PC-3 (cell line): Measurements from ENCODE around the gene LIMS4. TPM values are rescaled to one million over a fixed set of nuclear protein-coding genes. Genes with fewer than 3 reads are reported as not detected.
"Not testable (repeated sequence)": the region's sequence is repeated elsewhere in the genome, so short reads cannot be mapped to it uniquely, and the experiment has no call there.

ENCODE experiments used
- ATAC-seq: fragments of 200-7000 bp; cut with Tn5 transposase; 2 replicates; pipeline ENCODE4 v1.9.1; 2020; ENCODE audit warnings: mild to moderate bottlenecking, moderate library complexity
- Bru-seq: library from RNA; stranded (reverse); fragments of 400-500 nt; gene quantifications from one replicate; lab custom pipeline; 2021; lab: Mats Ljungman, UMichigan
- BruChase-seq, 2 experiments: library from RNA; stranded (reverse); fragments of 400-500 nt; gene quantifications; one replicate each; lab custom pipeline; 2021; lab: Mats Ljungman, UMichigan
- BruUV-seq: library from RNA; stranded (reverse); fragments of 400-500 nt; replicated peaks from 2 replicates; lab custom pipeline; 2021; lab: Mats Ljungman, UMichigan
- CTCF ChIA-PET: fragments of 300-600 bp; sonication (Branson Sonifier 250); formaldehyde crosslinking; loops from one replicate; lab custom pipeline; 2022; ENCODE audit warnings: antibody characterized with exemption; lab: Charles Lee
- POLR2A ChIA-PET: fragments of 300-600 bp; sonication (Branson Sonifier 250); formaldehyde crosslinking; loops from one replicate; lab custom pipeline; 2022; ENCODE audit warnings: antibody characterized with exemption; ENCODE audit not compliant: unreplicated experiment; lab: Charles Lee
- DNase-seq: peaks from one replicate; pipeline ENCODE4 v3.0.0-alpha.2; 2015
- H2AFZ ChIP-seq: fragments of 300-600 bp; sonication (generic); 2 replicates; pipeline ENCODE4 v1.6.0; 2016; ENCODE audit warnings: antibody characterized with exemption, low read length
- H3F3A ChIP-seq: fragments of 300-600 bp; sonication (generic); one replicate; pipeline ENCODE4 v1.6.0; 2017; ENCODE audit warnings: antibody characterized with exemption, low read length, control low read depth, mild to moderate bottlenecking; ENCODE audit not compliant: unreplicated experiment
- H3K27ac ChIP-seq: fragments of 300-600 bp; sonication (generic); 2 replicates; pipeline ENCODE4 v1.5.1; 2016; ENCODE audit warnings: mild to moderate bottlenecking, low read length
- H3K27me3 ChIP-seq: fragments of 300-600 bp; sonication (generic); 2 replicates; pipeline ENCODE4 v1.6.1; 2016; ENCODE audit warnings: low read length, mixed read lengths
- H3K36me3 ChIP-seq: fragments of 300-600 bp; sonication (generic); 2 replicates; pipeline ENCODE4 v1.6.1; 2016; ENCODE audit warnings: low read depth, mixed run types, low read length, mixed read lengths
- H3K4me1 ChIP-seq: fragments of 300-600 bp; sonication (generic); 2 replicates; pipeline ENCODE4 v1.5.1; 2016; ENCODE audit warnings: low read length; ENCODE audit not compliant: insufficient read depth
- H3K4me2 ChIP-seq: fragments of 300-600 bp; sonication (generic); 2 replicates; pipeline ENCODE4 v1.6.0; 2016; ENCODE audit warnings: low read length
- H3K4me3 ChIP-seq: fragments of 300-600 bp; sonication (generic); 2 replicates; pipeline ENCODE4 v1.5.1; 2016; ENCODE audit warnings: mild to moderate bottlenecking, low read length, mixed read lengths
- H3K79me2 ChIP-seq: fragments of 300-600 bp; sonication (generic); 2 replicates; pipeline ENCODE4 v1.6.1; 2017; ENCODE audit warnings: low read length, mixed read lengths
- H3K9ac ChIP-seq: fragments of 300-600 bp; sonication (generic); 2 replicates; pipeline ENCODE4 v1.6.0; 2016; ENCODE audit warnings: mild to moderate bottlenecking, low read length
- H3K9me2 ChIP-seq: fragments of 300-600 bp; sonication (generic); replicated peaks from 2 replicates; pipeline ENCODE4 v1.6.1; 2016; ENCODE audit warnings: mixed run types, low read length, mixed read lengths
- H3K9me3 ChIP-seq: fragments of 300-600 bp; sonication (generic); 2 replicates; pipeline ENCODE4 v1.6.1; 2016; ENCODE audit warnings: low read length, mixed read lengths
- H4K20me1 ChIP-seq: fragments of 300-600 bp; sonication (generic); 2 replicates; pipeline ENCODE4 v1.6.1; 2016; ENCODE audit warnings: low read length, mixed read lengths
- intact Hi-C: fragments of 100-400 bp; cut with micrococcal nuclease; formaldehyde crosslinking; loops from 2 replicates; pipeline ENCODE4 v1.9.0; 2023
- long read RNA-seq: library from polyadenylated mRNA; unstranded; transcript quantifications from one replicate; pipeline ENCODE4 v2.0.0, GENCODE V29; 2021; ENCODE audit not compliant: unreplicated experiment
- total RNA-seq: library from RNA; depleted of rRNA; stranded (reverse); fragments of >200 nt; gene quantifications from 2 replicates; pipeline ENCODE4 v1.2.3, GENCODE V29; 2014; rRNA removed

Gene LIMS4, protein sequence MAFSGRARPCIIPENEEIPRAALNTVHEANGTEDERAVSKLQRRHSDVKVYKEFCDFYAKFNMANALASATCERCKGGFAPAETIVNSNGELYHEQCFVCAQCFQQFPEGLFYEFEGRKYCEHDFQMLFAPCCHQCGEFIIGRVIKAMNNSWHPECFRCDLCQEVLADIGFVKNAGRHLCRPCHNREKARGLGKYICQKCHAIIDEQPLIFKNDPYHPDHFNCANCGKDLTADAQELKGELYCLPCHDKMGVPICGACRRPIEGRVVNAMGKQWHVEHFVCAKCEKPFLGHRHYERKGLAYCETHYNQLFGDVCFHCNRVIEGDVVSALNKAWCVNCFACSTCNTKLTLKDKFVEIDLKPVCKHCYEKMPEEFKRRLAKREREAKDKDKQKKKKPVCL
- total RNA-seq (0.33 TPM in 1 of 2 replicates, not detected in the other), Bru-seq, nascent RNA (not detected), BruChase-seq, experiment 1, labeled RNA remaining after a 6-hour chase (not detected), BruChase-seq, experiment 2, labeled RNA remaining after a 2-hour chase (not detected)
- long read RNA-seq = 0 reads

DNA sequence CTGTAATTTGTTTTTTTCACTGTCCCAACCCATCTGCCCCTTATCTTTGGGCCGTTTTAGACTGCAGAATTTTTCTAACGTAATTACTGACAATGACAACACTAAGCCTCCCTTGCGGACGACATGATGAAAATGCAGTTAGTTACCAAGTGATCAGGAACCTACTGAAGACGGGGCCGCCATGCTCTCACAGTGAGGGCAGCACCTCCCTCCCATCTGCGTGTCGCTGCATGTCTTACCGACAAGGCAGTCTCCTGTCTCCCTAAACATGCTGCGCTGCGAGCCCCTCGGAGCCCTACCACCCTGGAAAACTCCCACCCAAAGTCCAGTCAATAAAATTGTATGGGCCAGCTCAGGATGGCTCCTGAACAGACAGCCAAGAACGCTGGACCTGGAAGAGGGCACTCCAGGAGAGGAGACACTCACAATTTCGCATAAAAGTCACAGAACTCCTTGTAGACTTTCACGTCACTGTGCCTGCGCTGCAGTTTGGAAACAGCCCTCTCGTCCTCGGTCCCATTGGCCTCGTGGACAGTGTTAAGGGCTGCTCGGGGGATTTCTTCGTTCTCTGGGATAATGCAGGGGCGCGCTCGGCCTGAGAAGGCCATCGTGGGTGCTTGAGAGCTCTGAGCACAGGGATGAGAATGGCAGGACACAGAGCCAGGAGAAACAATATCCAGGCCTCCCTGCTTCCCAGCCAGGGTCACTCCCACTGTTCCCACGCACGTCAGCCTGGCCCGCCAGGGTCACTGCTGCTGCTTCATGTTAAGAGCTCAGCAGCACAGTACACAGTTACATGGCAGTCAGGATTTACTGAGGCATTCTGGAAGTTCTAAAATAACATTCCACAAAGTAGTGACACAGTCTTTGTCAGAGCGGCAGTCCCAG, at the start of gene LIMS4:
Gene LIMS4 (minus strand): TSS at position 646 of the 888 bp plus-strand sequence. CDS start 38 bp downstream, at position 608.
- H3K27ac ChIP-seq, POLR2A ChIA-PET, H3F3A ChIP-seq, H3K27me3 ChIP-seq, DNase-seq, H3K9me3 ChIP-seq, H4K20me1 ChIP-seq, H3K9ac ChIP-seq, H3K9me2 ChIP-seq, ATAC-seq, H3K4me1 ChIP-seq, CTCF ChIA-PET, intact Hi-C loops, H3K4me2 ChIP-seq, H3K79me2 ChIP-seq, H2AFZ ChIP-seq, BruUV-seq, H3K36me3 ChIP-seq, H3K4me3 ChIP-seq: not testable (repeated sequence)

GRCh38 chr2:110499755-110500377, 27.2 kb upstream of the LIMS4 start:
- H3K36me3 ChIP-seq, H3K79me2 ChIP-seq, H2AFZ ChIP-seq, H3K4me3 ChIP-seq, H3K9me3 ChIP-seq, H3K4me1 ChIP-seq, H3K27me3 ChIP-seq, DNase-seq, H3F3A ChIP-seq, H3K9me2 ChIP-seq, H4K20me1 ChIP-seq, H3K27ac ChIP-seq, H3K9ac ChIP-seq, BruUV-seq, H3K4me2 ChIP-seq, CTCF ChIA-PET, intact Hi-C loops, POLR2A ChIA-PET: not testable (repeated sequence)
- ATAC-seq = peak; percentile 82

GRCh38 chr2:110496027-110496426, 23.4 kb upstream of the LIMS4 start:
- DNase-seq, H3F3A ChIP-seq, H3K4me3 ChIP-seq, H3K27ac ChIP-seq, intact Hi-C loops, H2AFZ ChIP-seq, BruUV-seq, H3K9me2 ChIP-seq, POLR2A ChIA-PET, ATAC-seq, H3K36me3 ChIP-seq, H3K4me2 ChIP-seq, H3K79me2 ChIP-seq, H4K20me1 ChIP-seq, H3K9ac ChIP-seq, H3K27me3 ChIP-seq, H3K9me3 ChIP-seq, CTCF ChIA-PET, H3K4me1 ChIP-seq: not testable (repeated sequence)

DNA sequence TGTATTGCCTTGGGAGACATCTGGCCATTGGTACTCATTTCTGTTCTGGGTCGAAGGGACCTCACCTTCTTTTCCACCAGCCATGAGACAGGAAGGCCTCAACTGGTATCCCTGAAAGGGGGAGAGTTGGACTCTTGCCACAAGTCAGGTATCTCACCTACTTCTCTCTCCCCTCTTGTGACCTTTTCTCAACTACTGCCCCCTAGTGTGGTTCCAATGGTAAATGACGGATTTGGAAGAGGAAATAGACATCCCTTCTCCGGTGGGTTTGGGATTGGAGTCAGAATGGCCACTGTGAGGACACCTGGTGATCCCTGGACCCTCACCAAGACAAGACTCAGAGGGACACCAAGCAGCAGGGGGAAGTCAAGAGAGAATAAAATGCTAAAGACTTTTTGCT, 21.9 kb upstream of the LIMS4 start:
- H3K79me2 ChIP-seq, H3K9ac ChIP-seq, DNase-seq, H3K4me2 ChIP-seq, H2AFZ ChIP-seq, CTCF ChIA-PET, H3K9me2 ChIP-seq, H3K4me1 ChIP-seq, H3K9me3 ChIP-seq, POLR2A ChIA-PET, H3K27ac ChIP-seq, H4K20me1 ChIP-seq, H3F3A ChIP-seq, ATAC-seq, H3K36me3 ChIP-seq, intact Hi-C loops, BruUV-seq, H3K27me3 ChIP-seq, H3K4me3 ChIP-seq: not testable (repeated sequence)

GRCh38 chr2:110488991-110489390, 16.4 kb upstream of the LIMS4 start:
- CTCF ChIA-PET, POLR2A ChIA-PET, H3K27ac ChIP-seq, H3K79me2 ChIP-seq, H3K9me3 ChIP-seq, BruUV-seq, H2AFZ ChIP-seq, H3K4me3 ChIP-seq, DNase-seq, H3K9me2 ChIP-seq, intact Hi-C loops, H3K4me2 ChIP-seq, H3K9ac ChIP-seq, H3K36me3 ChIP-seq, H3F3A ChIP-seq, H3K27me3 ChIP-seq, ATAC-seq, H4K20me1 ChIP-seq, H3K4me1 ChIP-seq: not testable (repeated sequence)

GRCh38 chr2:110482697-110483096, 10.1 kb upstream of the LIMS4 start:
- BruUV-seq, H3F3A ChIP-seq, H3K36me3 ChIP-seq, H3K4me2 ChIP-seq, H3K9me3 ChIP-seq, CTCF ChIA-PET, H3K27me3 ChIP-seq, H3K9me2 ChIP-seq, POLR2A ChIA-PET, H3K4me1 ChIP-seq, intact Hi-C loops, H3K9ac ChIP-seq, DNase-seq, H4K20me1 ChIP-seq, H2AFZ ChIP-seq, H3K79me2 ChIP-seq, H3K4me3 ChIP-seq, H3K27ac ChIP-seq: not testable (repeated sequence)
- ATAC-seq = peak; percentile 74
